Activated effector memory CD4-positive, alpha-beta T cell treated with anti-CD3 and anti-CD28 coated beads, Interleukin-2, amount 50 U/mL, for 16 hours (primary cell): ENCODE results near the gene RPS16.

Experiments used
- DNase-seq: peaks from one replicate; pipeline ENCODE4 v3.0.0-alpha.2; 2020

The RPS16 gene

DNA sequence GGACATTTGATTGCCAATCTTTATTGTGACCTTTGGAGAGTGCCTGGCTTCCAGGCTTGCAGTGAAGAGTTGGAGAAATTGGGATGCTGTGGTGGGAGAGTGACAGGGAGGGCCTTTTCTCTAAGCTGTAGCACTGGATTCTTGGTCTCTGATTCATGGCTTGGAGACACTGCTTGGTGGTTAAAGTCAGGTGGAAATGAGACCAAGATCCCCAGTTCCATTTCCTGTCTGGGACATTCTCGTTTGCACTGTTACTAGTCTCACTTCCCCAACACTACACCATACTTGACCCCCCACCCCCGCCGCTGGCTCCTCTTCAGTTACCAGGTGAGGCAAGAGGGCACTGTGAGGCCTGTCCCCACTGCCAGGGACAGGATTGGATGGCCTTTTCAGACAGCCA, 12.5 kb upstream of the RPS16 start:
- DNase-seq: no peak

DNA sequence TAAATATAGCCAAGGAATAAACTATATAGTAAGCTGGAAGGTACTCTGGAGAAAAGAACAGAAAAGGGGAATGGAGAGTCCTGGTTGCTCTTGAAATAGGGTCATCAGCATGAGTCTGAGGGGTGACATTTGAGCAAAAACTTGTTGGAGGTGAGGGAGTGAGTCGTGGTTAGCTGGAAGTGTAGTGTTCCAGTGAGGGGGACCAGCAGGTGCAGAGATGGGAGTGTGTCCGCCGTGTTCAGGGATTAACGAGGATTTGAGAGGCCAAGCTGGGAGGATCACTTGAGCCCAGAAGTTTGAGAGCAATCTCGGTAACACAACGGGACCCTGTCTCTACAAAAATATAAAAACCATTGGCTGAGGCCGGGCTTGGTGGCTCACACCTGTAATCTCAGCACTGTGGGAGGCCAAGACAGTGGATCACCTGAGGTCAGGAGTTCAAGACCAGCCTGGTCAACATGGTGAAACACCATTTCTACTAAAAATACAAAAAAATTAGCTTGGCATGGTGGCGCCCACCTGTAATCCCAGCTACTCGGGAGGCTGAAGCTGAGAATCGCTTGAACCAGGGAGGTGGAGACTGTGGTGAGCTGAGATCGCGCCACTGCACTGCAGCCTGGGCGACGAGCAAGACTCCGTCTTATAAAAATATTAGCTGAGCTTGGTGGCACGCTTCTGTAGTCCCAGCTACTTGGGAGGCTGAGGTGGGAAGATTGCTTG, 10.8 kb upstream of the RPS16 start:
- DNase-seq: no peak

DNA sequence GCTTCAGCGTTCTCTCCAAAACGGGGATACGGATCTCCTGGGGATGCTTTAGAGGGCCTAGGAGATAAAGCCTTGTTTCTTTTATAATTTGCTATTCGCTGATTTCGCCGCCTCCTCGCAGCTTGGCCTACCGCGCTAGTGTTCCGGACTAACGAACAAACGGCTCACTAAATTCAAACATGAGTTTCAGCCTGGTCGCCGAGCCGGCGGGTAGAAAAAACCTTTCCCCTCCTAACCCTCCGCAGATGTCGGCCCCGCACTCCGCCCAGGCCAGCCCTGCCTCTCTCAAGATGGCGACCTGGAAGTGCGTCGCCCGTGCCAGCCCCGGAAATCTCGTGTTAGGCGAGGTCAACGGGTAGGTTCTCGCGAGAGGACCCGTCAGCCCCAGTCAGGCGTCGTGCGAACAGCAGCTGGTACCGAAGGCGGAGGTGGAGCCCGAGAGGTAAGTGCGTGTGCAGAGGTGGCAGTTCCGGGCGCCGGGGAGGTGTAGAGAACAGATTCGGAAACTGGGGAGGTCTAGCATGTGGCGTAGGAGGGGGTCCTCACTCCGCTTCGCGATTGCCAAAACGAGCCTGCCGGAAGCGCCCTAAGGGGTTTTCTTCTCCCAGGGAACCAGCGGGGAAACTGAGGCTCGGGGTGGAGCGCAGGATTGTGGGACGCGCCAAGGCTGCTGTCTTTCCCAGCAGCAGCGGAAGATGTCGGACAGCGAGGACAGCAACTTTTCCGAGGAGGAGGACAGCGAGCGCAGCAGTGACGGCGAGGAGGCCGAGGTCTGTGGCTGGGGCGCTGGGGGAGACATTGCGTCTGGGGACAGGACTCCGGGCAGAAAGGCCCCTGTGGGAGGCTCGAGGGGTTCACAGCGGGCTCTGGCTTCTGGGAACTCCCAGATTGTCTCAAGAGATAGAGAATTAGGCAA, 9.7 kb upstream of the RPS16 start, which contains the start of gene SUPT5H:
TSS of gene SUPT5H (plus strand) at position 387 of the 916 bp plus-strand sequence. CDS start at position 696, 309 bp downstream.
- peak; percentile 99 for DNase-seq

- no peak for DNase-seq
These were observed 8.9 kb upstream of the RPS16 start for GRCh38 chr19:39444598-39445195.

DNA sequence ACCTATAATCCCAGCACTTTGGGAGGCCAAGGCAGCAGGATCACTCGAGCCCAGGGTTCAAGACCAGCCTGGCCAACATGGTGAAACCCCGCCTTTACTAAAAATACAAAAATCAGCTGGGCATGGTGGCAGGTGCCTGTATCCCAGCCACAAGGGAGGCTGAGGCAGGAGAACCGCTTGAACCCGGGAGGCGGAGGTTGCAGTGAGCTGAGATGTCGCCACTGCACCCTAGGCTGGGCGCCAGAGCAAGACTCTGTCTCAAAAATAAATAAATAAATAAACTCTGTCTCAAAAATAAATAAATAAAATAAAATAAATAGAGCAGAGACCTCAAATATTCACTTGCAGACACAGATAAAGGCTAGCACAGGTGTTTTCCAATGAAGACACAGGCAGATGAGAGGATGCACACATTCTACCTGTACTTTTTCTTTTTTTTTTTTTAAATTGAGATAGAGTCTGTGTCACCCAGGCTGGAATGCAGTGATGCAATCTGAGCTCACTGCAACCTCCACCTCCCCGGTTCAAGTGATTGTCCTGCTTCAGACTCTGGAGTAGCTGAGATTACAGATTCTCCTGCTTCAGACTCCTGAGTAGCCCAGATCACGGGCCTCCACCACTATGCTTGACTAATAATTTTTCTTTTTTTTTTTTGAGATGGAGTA, 2.7 kb upstream of the RPS16 start:
- no peak for DNase-seq

GRCh38 chr19:39436350-39436716, 584 bp upstream of the RPS16 start:
- DNase-seq: no peak

GRCh38 chr19:39434123-39435076, 1.3 kb downstream of the RPS16 start:
- no peak for DNase-seq

GRCh38 chr19:39433480-39434079, 2.2 kb downstream of the RPS16 start:
- no peak for DNase-seq

DNA sequence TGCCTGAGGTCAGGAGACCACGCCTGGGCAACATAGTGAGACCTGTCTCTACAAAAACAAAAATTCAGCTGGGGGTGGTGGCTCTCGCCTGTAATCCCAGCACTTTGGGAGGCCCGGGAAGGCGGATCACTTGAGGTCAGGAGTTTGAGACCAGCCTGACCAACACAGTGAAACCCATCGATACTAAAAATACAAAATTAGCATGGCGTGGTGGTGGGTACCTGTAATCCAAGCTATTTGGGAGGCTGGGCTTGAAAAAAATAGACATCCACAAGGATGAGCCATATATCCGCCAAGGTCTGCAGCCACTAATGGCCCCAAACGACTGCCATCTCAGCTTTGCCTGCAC, 3.1 kb downstream of the RPS16 start:
- no peak for DNase-seq

- peak; percentile 89 for DNase-seq
These were observed 4.8 kb downstream of the RPS16 start for GRCh38 chr19:39430675-39431593.

- DNase-seq: no peak
These were observed 7.3 kb downstream of the RPS16 start for GRCh38 chr19:39428283-39429112.

DNA sequence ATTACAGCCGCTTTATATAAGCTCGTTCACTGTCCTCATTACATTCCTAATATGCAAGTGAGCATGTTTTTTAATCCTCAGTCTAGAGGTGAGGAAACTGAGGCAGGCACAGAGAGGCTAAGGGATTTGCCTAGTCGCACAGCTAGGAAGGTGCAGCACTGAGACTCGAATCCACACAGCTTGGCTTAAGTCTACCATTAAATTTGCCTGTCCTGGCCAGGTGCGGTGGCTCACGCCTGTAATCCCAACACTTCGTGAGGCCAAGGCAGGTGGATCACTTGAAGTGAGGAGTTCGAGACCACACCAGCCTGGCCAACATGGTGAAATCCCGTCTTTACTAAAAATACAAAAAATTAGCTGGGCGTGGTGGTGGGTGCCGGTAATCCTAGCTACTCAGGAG, 8.0 kb downstream of the RPS16 start:
- no peak for DNase-seq

- DNase-seq: no peak
These were observed 9.6 kb downstream of the RPS16 start for GRCh38 chr19:39426170-39426569.

- DNase-seq: no peak
These were observed 10.0 kb downstream of the RPS16 start for GRCh38 chr19:39425744-39426143.

GRCh38 chr19:39424934-39425333, 10.8 kb downstream of the RPS16 start:
- DNase-seq: no peak

DNA sequence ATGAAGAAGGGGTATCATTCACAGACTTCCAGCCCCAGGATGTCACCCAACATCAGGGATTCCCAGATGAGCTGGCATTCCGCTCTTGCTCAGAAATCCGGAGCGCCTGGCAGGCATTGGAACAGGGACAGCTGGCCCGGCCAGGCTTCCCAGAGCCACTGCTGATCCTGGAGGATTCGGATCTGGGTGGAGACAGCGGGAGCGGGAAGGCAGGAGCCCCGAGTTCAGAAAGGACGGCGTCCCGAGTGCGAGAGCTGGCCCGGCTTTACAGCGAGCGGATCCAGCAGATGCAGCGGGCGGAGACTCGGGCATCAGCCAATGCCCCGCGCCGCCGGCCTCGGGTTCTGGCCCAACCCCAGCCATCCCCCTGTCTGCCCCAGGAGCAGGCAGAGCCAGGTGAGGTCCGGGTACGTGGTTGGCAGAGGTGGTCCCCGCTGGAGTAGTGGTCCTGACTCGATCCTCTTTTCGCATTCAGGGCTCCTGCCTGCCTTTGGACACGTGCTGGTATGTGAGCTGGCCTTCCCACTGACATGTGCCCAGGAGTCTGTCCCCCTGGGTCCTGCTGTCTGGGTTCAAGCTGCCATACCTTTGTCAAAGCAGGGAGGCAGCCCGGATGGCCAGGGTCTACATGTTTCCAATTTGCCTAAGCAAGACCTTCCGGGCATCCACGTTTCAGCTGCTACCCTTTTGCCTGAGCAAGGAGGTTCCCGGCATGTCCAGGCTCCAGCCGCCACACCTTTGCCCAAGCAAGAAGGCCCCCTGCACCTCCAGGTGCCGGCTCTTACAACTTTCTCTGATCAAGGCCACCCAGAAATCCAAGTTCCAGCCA, 12.3 kb downstream of the RPS16 start:
- no peak for DNase-seq

- no peak for DNase-seq
These were observed 13.7 kb downstream of the RPS16 start for GRCh38 chr19:39422020-39422419.

DNA sequence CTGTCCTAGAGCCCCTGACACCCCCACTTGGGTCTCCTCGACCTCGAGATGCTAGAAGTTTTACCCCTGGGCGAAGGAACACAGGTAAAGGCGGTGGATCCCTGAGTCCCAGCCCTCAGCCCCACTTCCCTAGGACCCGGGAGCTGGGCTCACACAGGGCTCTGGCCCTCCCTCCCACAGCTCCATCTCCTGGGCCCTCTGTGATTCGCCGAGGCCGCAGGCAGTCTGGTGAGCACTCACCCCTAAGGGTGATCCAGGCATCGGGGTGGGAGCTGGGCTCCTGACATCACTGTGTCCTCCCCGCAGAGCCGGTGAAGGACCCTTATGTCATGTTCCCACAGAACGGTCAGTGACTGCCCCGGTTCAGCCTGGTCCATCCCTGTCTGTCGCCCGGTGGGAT, 15.0 kb downstream of the RPS16 start:
- DNase-seq: no peak

- no peak for DNase-seq
These were observed 16.7 kb downstream of the RPS16 start for GRCh38 chr19:39419003-39419402.
